NB4 (cell line): ENCODE measurements around the gene ADGRB3.

Source experiments
- MAX ChIP-seq: IDR thresholded peaks from 2 replicates; pipeline ENCODE4 v1.6.1; 2011; ENCODE audit warnings: low read depth, low read length
- MYC ChIP-seq: IDR thresholded peaks from 2 replicates; pipeline ENCODE4 v1.6.1; 2011; ENCODE audit warnings: low read depth, low read length
- POLR2A ChIP-seq: IDR thresholded peaks from 2 replicates; pipeline ENCODE4 v1.6.1; 2011; ENCODE audit warnings: mild to moderate bottlenecking; ENCODE audit not compliant: insufficient read length; ENCODE audit errors: extremely low read depth
- TF ChIP-seq, protein P1 (sequence below): IDR thresholded peaks from one replicate; pipeline ENCODE4 v1.5.1; 2012; ENCODE audit warnings: low read depth, low read length

GRCh38 chr6:68679399-68679798 is 44.3 kb downstream of the ADGRB3 start:
- TF ChIP-seq, protein P1, sequence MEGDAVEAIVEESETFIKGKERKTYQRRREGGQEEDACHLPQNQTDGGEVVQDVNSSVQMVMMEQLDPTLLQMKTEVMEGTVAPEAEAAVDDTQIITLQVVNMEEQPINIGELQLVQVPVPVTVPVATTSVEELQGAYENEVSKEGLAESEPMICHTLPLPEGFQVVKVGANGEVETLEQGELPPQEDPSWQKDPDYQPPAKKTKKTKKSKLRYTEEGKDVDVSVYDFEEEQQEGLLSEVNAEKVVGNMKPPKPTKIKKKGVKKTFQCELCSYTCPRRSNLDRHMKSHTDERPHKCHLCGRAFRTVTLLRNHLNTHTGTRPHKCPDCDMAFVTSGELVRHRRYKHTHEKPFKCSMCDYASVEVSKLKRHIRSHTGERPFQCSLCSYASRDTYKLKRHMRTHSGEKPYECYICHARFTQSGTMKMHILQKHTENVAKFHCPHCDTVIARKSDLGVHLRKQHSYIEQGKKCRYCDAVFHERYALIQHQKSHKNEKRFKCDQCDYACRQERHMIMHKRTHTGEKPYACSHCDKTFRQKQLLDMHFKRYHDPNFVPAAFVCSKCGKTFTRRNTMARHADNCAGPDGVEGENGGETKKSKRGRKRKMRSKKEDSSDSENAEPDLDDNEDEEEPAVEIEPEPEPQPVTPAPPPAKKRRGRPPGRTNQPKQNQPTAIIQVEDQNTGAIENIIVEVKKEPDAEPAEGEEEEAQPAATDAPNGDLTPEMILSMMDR, result no peak
- TF ChIP-seq POLR2A, result no peak
- no peak for TF ChIP-seq MAX
- no peak for TF ChIP-seq MYC
